ENCODE data around the gene COPZ1.

COPZ1 gene

GRCh38 chr12:54356951-54357356 lies 32.0 kb downstream of the COPZ1 start:
- H3K27me3 Mint-ChIP-seq (ENCODE audit: low read depth, poor library complexity): peaks cover 3% of the 10 kb centered on the region

GRCh38 chr12:54357506-54358190 lies 32.7 kb downstream of the COPZ1 start:
- TF ChIP-seq CTCF (IDR thresholded peaks at IDR 0.05): no peak
- H3K36me3 Mint-ChIP-seq (ENCODE audit: low read depth): no peaks in the 10 kb centered on the region
- no peaks in the 10 kb centered on the region for H3K9me3 Mint-ChIP-seq
- peak; percentile 55 for DNase-seq
- no peak overlapping the region for H3K4me3 Mint-ChIP-seq
- no peak overlapping the region for H3K27ac Mint-ChIP-seq
- peaks cover 3% of the 10 kb centered on the region for H3K27me3 Mint-ChIP-seq (ENCODE audit: low read depth, poor library complexity)
- H3K4me1 Mint-ChIP-seq: no peaks in the 10 kb centered on the region

More at GRCh38 chr12:54356951-54357356, 32.0 kb downstream of the COPZ1 start:
- peak; percentile 68 for DNase-seq
- TF ChIP-seq CTCF (IDR thresholded peaks at IDR 0.05): no peak
- H3K9me3 Mint-ChIP-seq: no peaks in the 10 kb centered on the region
- no peak overlapping the region for H3K4me3 Mint-ChIP-seq
- no peaks in the 10 kb centered on the region for H3K4me1 Mint-ChIP-seq
- no peak overlapping the region for H3K27ac Mint-ChIP-seq
- H3K36me3 Mint-ChIP-seq (ENCODE audit: low read depth): no peaks in the 10 kb centered on the region

- Mint-ChIP-seq H3K4me1 (no peaks in the 10 kb centered on the region), H3K4me3 (no peak overlapping the region), H3K27me3 (ENCODE audit: low read depth, poor library complexity) (peaks cover 3% of the 10 kb centered on the region), H3K36me3 (ENCODE audit: low read depth) (no peaks in the 10 kb centered on the region), H3K27ac (no peak overlapping the region), H3K9me3 (no peaks in the 10 kb centered on the region)
- no peak for DNase-seq
- TF ChIP-seq CTCF (IDR thresholded peaks at IDR 0.05): no peak
Measured at GRCh38 chr12:54358191-54358944, 33.4 kb downstream of the COPZ1 start.

- no peak for TF ChIP-seq CTCF (IDR thresholded peaks at IDR 0.05)
- Mint-ChIP-seq H3K36me3 (ENCODE audit: low read depth) (no peaks in the 10 kb centered on the region), H3K27me3 (ENCODE audit: low read depth, poor library complexity) (peaks cover 7% of the 10 kb centered on the region), H3K27ac (no peak overlapping the region), H3K9me3 (no peaks in the 10 kb centered on the region), H3K4me3 (no peak overlapping the region), H3K4me1 (no peaks in the 10 kb centered on the region)
- peak; percentile 94 for DNase-seq
Measured at GRCh38 chr12:54358945-54359761, 34.2 kb downstream of the COPZ1 start.

- no peaks in the 10 kb centered on the region for H3K36me3 Mint-ChIP-seq (ENCODE audit: low read depth)
- H3K27me3 Mint-ChIP-seq (ENCODE audit: low read depth, poor library complexity): peaks cover 8% of the 10 kb centered on the region
- no peak for TF ChIP-seq CTCF (IDR thresholded peaks at IDR 0.05)
- no peaks in the 10 kb centered on the region for H3K9me3 Mint-ChIP-seq
- DNase-seq: no peak
- peak overlapping the region; percentile 92 for H3K27ac Mint-ChIP-seq
- peak overlapping the region; percentile 9 for H3K4me3 Mint-ChIP-seq
- peaks cover 5% of the 10 kb centered on the region for H3K4me1 Mint-ChIP-seq
Measured at GRCh38 chr12:54359762-54360351, 34.9 kb downstream of the COPZ1 start.

Data from nephron progenitor cell (in vitro differentiated cells).